Stimulated activated CD4-positive, alpha-beta T cell treated with anti-CD3 and anti-CD28 coated beads, Interleukin-1b, Interleukin-23, amount 100 ng/mL, for 24 hours (primary cell): Measurements from ENCODE around the gene ALAD.
A peak's percentile ranks its signal among the peaks of the same experiment; 100 is the strongest.
"Not testable (repeated sequence)": the region's sequence is repeated elsewhere in the genome, so short reads cannot be mapped to it uniquely, and the experiment has no call there.

Experiments
- DNase-seq, 4 experiments: peaks; one replicate each; pipeline ENCODE4 v3.0.0-alpha.2; 2020; ENCODE audit warnings: low read depth in 4 of 4, low spot score in 1 of 4

ALAD gene

GRCh38 chr9:113399646-113400200, 1.4 kb downstream of the ALAD start:
- DNase-seq, result no peak

GRCh38 chr9:113398796-113399195, 2.3 kb downstream of the ALAD start:
- DNase-seq, result no peak

GRCh38 chr9:113397203-113397631, 3.9 kb downstream of the ALAD start:
- DNase-seq, result no peak

- DNase-seq, result no peak
Measured at GRCh38 chr9:113395000-113395861, 5.9 kb downstream of the ALAD start.

GRCh38 chr9:113393281-113393680, 7.8 kb downstream of the ALAD start:
- no peak for DNase-seq

- DNase-seq, result no peak
Measured at GRCh38 chr9:113391917-113392316, 9.2 kb downstream of the ALAD start.

GRCh38 chr9:113390192-113390960, 10.7 kb downstream of the ALAD start:
- no peak for DNase-seq

GRCh38 chr9:113389451-113389850, 11.6 kb downstream of the ALAD start:
- DNase-seq, result no peak

GRCh38 chr9:113388833-113389232, 12.3 kb downstream of the ALAD start:
- no peak for DNase-seq

GRCh38 chr9:113387560-113388230, 13.4 kb downstream of the ALAD start:
- DNase-seq, result no peak

- no peak for DNase-seq
Measured at GRCh38 chr9:113386571-113387393, 14.3 kb downstream of the ALAD start.

GRCh38 chr9:113381909-113382411, 19.1 kb downstream of the ALAD start:
- DNase-seq, result no peak

GRCh38 chr9:113381441-113381840, 19.6 kb downstream of the ALAD start:
- DNase-seq, result not testable (repeated sequence)

GRCh38 chr9:113380869-113381378, 20.2 kb downstream of the ALAD start:
- no peak for DNase-seq

GRCh38 chr9:113379829-113380210, 21.3 kb downstream of the ALAD start:
- not testable (repeated sequence) for DNase-seq

- DNase-seq, result not testable (repeated sequence)
Measured at GRCh38 chr9:113379094-113379828, 21.8 kb downstream of the ALAD start.

- peak; percentile 41 to 73 (median 70) for DNase-seq
Measured at GRCh38 chr9:113376634-113377567, 24.2 kb downstream of the ALAD start, which contains the start of gene HDHD3. TSS of gene HDHD3 (minus strand) at chr9:113376986. CDS start at chr9:113374354, 2,632 bp downstream.
